Measurements from ENCODE around the gene RAD9A. TPM values are rescaled to one million over a fixed set of nuclear protein-coding genes. Genes with fewer than 3 reads are reported as not detected.

RAD9A gene
- total and polyA plus RNA-seq, 2 experiments from 2014 or later = 3.9 to 4.6 TPM

DNA sequence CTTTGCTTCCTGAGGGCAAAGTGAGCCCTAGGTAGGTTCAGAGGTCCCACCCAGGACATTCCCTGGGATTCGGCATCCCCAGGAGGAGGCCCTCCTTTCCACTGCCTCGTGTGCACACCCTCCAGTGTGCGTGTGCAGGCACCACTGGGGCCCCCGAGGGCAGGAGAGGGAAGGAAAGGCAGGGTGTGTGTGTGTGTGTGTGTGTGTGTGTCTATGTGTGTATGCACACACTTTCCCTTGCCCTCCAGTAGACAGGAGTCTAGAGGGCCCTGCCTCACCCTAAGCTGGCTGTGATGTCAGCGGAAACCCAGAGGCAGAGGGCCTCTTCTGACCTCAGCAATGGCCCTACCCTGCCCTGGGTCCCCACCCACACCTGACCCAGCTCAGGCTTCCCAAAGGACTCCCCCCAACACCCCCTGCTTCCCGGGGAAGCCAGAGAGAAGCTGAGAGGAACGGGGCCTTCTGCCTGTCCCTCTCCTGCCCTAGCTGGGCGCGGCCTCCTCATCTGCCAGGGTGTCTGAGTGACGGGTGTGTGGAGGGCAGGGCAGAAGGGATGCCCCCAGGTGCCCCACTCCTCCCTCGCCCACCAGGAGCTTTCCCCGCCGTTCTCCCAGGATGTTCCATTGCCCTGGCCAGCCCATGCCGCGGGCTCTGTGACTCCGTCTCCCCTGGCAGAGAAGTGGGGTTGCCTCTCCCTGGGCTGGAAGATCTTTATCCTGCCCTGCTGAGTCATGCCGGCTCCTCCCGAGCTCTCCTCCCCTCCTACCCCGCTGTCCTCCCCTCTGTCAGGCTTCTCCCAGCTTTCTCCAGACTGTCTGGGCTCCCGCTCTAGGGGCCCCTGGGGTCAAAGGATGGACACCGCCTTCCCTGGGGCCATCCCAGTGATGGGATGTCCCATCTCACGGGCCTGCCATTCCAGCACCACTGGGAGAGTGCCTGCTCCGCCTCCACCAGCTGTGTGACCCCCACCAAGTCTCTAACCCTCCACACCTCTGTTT, 12.4 kb upstream of the RAD9A start:
- Histone ChIP-seq H3F3A (ENCODE audit: insufficient read depth) (0 out of 2 replicates have a peak, but pooled peaks cover under 1% of the 10 kb centered on the region), H3K4me1 (ENCODE audit: insufficient read depth) (peaks cover 44% of the 10 kb centered on the region), H3K9me3 (ENCODE audit: low read depth) (no peaks in the 10 kb centered on the region), H3K9ac (peak overlapping the region; percentile 65), H3K27me3 (replicated peaks; ENCODE audit: insufficient read depth) (no peaks in the 10 kb centered on the region), H3K4me3 (0 out of 2 replicates have a peak overlapping the region, but pooled peaks have one; percentile 0), H4K20me1 (ENCODE audit: insufficient read depth) (no peaks in the 10 kb centered on the region), H2AFZ (peak overlapping the region; percentile 46), H3K27ac (peak overlapping the region; percentile 68), H3K79me2 (ENCODE audit: insufficient read depth) (no peaks in the 10 kb centered on the region), H3K36me3 (ENCODE audit: low read depth) (no peaks in the 10 kb centered on the region), H3K4me2 (ENCODE audit: unreplicated experiment) (peak overlapping the region; percentile 33), H3K9me2 (ENCODE audit: insufficient read depth) (no peaks in the 10 kb centered on the region)
- TF ChIP-seq EZH2 (IDR thresholded peaks at IDR 0.05; ENCODE audit: insufficient read depth, poor library complexity, severe bottlenecking) (no peak), EZH2phosphoT487 (IDR thresholded peaks at IDR 0.05; ENCODE audit: insufficient read depth, low read depth) (no peak)
- 29 to 36% methylated on average over 22 of the region's 23 CpGs for WGBS, 2 experiments (ENCODE audit: low coverage in 1 of 2, low lambda C conversion rate in 2 of 2, missing lambda C conversion rate in 2 of 2)
- in situ Hi-C loops (cut with MboI) = no loop called here
- DNase-seq = peak; percentile 94

DNA sequence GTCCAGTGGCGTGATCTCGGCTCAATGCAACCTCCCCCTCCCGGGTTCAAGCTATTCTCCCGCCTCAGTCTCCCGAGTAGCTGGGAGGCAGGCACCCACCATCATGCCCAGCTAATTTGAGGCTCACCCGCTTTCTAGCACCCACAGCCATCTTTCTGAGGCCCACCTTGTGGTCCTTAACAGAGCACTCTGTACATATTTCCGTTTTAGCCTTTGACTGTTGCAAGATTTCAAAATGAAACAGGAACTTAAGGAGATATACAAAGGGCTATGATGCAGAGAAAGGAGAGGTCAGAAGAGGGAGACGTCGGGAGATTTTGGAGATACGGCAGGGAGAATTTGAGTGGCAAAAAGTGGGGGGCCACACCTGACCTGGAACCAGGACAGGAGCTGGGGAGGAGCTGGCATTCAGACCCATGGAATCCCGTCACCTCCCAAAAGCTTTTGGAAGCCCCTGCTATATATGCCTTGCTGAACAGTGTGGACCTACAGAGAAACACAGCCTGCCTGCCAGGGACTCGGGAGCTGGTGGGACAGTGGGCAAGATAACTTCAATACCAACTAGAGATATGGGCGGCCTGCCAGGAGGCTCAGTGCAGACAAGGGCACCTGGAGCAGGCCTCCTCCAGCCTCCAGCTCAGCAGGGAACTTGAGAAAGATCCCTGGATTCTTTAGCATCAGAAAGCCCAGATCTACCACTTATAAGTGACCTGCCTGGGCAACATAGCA, 10.4 kb upstream of the RAD9A start:
- Histone ChIP-seq H3K9me2 (ENCODE audit: insufficient read depth) (no peaks in the 10 kb centered on the region), H3K9me3 (ENCODE audit: low read depth) (no peaks in the 10 kb centered on the region), H3K4me1 (ENCODE audit: insufficient read depth) (peaks cover 43% of the 10 kb centered on the region), H3K9ac (no peak overlapping the region), H3K4me2 (ENCODE audit: unreplicated experiment) (no peak overlapping the region), H3K4me3 (no peak overlapping the region), H2AFZ (no peak overlapping the region), H3K79me2 (ENCODE audit: insufficient read depth) (no peaks in the 10 kb centered on the region), H4K20me1 (ENCODE audit: insufficient read depth) (no peaks in the 10 kb centered on the region), H3K27me3 (replicated peaks; ENCODE audit: insufficient read depth) (no peaks in the 10 kb centered on the region), H3K27ac (no peak overlapping the region), H3F3A (ENCODE audit: insufficient read depth) (0 out of 2 replicates have a peak, but pooled peaks cover 7% of the 10 kb centered on the region), H3K36me3 (ENCODE audit: low read depth) (no peaks in the 10 kb centered on the region)
- no peak for DNase-seq
- WGBS, 2 experiments (ENCODE audit: low coverage in 1 of 2, low lambda C conversion rate in 2 of 2, missing lambda C conversion rate in 2 of 2) = 88 to 93% methylated on average over 13 of the region's 13 CpGs
- TF ChIP-seq EZH2 (IDR thresholded peaks at IDR 0.05; ENCODE audit: insufficient read depth, poor library complexity, severe bottlenecking) = no peak
- TF ChIP-seq EZH2phosphoT487 (IDR thresholded peaks at IDR 0.05; ENCODE audit: insufficient read depth, low read depth) = no peak
- in situ Hi-C loops (cut with MboI) = no loop called here

DNA sequence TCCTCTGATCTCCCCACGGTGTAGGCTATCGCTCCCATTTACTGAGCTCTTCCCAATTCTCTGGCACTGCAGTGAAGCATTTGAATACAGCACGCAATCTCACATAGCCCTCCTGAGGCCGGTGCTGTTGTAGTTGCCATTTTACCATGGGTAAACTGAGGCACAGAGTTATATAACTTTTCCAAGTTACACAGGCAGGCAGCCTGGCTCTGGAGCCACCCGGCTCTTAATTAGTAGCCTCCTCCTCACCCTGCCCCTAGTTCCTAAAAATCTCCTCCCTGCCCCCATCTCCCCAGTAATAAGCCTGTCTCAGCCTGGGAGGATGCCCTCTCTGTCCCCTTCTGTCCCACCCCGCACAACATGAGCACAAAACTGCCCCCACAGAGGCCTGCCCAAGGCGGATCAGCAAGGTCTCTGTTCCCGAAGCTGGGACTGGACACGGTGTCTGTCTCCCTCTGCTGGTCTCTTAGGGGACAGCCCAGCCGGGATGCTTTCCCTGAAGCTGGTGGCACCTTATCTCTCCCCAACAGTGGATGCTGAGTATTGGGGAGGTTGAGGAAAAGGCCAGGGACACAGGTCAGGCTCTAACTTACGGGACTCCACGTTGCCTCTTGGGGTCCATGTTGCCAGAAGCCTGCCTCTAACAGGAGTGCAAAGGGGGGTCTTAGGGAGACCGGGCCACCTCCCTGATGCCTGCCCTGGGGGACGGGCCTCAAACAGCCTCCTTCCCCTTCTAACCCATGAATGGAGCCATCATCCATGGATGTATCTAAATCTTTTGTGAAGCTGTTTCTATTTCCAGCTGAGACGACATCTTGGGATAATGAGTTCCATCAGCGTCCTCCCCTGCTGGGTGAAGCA, 9.3 kb upstream of the RAD9A start:
- Histone ChIP-seq H3K36me3 (ENCODE audit: low read depth) (no peaks in the 10 kb centered on the region), H3F3A (ENCODE audit: insufficient read depth) (0 out of 2 replicates have a peak, but pooled peaks cover 7% of the 10 kb centered on the region), H3K4me2 (ENCODE audit: unreplicated experiment) (no peak overlapping the region), H3K4me1 (ENCODE audit: insufficient read depth) (peaks cover 41% of the 10 kb centered on the region), H3K27ac (no peak overlapping the region), H3K27me3 (replicated peaks; ENCODE audit: insufficient read depth) (no peaks in the 10 kb centered on the region), H3K4me3 (no peak overlapping the region), H3K9me3 (ENCODE audit: low read depth) (no peaks in the 10 kb centered on the region), H3K79me2 (ENCODE audit: insufficient read depth) (no peaks in the 10 kb centered on the region), H3K9me2 (ENCODE audit: insufficient read depth) (no peaks in the 10 kb centered on the region), H2AFZ (no peak overlapping the region), H4K20me1 (ENCODE audit: insufficient read depth) (no peaks in the 10 kb centered on the region), H3K9ac (no peak overlapping the region)
- peak; percentile 86 for DNase-seq
- TF ChIP-seq EZH2 (IDR thresholded peaks at IDR 0.05; ENCODE audit: insufficient read depth, poor library complexity, severe bottlenecking) = no peak
- in situ Hi-C loops (cut with MboI) = no loop called here
- WGBS, 2 experiments (ENCODE audit: low coverage in 1 of 2, low lambda C conversion rate in 2 of 2, missing lambda C conversion rate in 2 of 2) = 33% methylated on average over 16 of the region's 16 CpGs

Data from GM23248 (cell line).